Stimulated activated CD4-positive, alpha-beta T cell treated with anti-CD3 and anti-CD28 coated beads, Interleukin-15, amount 100 ng/mL, for 48 hours (primary cell): ENCODE data around the gene ARSK.
A peak's percentile ranks its signal among the peaks of the same experiment; 100 is the strongest.

Experiments
- DNase-seq, 2 donors: peaks; one replicate each; pipeline ENCODE4 v3.0.0-alpha.2; 2020; ENCODE audit warnings: low read depth in 2 of 2

The ARSK gene, protein sequence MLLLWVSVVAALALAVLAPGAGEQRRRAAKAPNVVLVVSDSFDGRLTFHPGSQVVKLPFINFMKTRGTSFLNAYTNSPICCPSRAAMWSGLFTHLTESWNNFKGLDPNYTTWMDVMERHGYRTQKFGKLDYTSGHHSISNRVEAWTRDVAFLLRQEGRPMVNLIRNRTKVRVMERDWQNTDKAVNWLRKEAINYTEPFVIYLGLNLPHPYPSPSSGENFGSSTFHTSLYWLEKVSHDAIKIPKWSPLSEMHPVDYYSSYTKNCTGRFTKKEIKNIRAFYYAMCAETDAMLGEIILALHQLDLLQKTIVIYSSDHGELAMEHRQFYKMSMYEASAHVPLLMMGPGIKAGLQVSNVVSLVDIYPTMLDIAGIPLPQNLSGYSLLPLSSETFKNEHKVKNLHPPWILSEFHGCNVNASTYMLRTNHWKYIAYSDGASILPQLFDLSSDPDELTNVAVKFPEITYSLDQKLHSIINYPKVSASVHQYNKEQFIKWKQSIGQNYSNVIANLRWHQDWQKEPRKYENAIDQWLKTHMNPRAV

DNA sequence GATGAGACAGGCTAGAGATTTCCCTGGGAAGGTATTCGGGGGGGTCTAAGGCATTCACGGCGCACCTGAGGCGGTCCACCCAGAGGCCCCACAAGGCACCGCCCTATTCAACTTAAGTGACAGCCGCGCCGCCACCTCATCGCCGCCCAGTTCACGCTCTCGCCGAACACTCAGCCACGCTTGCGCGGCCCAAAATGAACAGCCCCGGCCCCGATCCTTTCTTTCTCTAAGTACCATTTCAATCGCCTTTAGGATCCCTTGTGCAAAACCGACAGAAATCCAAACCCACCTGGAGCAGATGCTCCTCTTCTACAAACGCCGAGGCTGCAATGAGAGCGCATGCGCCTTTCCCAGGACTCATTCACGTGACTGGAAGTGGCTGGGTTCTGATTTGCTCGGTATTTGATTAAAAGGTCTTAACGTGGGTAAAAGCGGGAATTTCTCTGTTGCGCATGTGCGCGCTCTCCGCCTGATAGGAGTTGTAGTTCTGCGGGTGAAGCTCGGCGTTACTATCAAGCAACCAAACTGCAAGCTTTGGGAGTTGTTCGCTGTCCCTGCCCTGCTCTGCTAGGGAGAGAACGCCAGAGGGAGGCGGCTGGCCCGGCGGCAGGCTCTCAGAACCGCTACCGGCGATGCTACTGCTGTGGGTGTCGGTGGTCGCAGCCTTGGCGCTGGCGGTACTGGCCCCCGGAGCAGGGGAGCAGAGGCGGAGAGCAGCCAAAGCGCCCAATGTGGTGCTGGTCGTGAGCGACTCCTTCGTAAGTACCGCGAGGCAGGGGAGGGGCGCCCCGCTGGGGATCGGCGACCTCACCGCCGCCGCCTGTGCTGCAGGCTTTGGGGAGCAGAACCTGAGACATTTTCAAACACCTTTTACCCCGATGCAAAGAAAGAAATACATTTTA, at the start of gene ARSK, which contains the start of gene SKIC3:
Gene ARSK, plus strand, starts transcription at position 455 of the 902 bp plus-strand sequence. Its CDS starts 178 bp downstream, at position 633.
Gene SKIC3, minus strand, starts transcription at position 331 of the 902 bp plus-strand sequence. CDS start 7,827 bp downstream, outside the sequence.
- peak; percentile 81 to 82 for DNase-seq

DNA sequence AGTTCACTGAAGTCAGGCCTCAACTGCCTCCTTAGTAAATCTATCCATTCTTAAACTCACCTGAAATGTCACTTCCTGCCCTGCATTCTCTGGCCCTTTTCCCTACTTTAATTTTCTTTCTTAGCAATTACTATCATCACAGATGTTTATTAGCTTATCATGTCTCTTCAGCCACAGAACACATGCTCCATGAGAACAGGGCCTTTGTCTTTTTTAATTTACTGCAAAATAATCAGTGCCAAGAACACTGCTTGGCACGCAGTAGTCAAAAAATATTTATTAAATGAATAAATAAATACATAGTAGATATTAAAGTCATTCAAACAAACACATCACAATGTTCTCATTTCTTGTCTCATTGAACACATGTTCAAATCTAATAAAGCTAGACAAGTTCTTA, 46.4 kb upstream of the ARSK start:
- DNase-seq, result no peak

DNA sequence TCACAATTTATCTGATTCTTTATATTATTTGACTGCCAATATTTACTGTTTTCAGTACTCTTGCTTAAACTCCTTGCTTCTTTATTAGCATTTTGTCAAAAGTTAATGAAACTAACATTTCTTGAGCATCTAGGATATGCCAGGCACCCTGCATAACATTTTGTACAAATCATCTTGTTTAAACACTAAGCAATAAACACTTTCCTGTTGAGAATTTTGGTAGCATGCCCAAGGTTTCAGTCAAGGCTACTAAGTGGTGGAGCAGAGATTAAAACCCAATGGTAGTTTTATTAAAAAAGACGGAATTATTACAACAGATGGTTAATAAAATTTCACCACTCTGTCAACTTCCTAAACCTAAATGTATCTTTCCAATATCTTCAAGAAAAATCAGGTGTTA, 43.3 kb upstream of the ARSK start:
- no peak for DNase-seq

DNA sequence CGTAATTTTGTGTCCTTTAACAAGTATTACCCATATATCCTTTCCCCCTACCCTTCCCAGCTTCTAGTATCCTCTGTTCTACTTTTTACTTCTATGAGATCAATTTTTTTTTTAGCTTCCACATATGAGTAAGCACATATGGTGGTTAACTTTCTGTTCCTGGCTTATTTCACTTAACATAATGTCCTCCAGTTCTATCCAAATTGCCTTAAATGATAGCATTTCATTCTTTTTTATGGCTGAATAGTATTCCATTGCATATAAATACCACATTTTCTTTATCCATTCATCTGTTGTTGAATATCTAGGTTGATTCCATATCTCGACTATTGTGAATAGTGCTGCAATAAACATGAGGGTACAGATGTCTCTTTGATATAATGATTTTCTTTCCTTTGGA, 36.5 kb upstream of the ARSK start:
- DNase-seq, result no peak

DNA sequence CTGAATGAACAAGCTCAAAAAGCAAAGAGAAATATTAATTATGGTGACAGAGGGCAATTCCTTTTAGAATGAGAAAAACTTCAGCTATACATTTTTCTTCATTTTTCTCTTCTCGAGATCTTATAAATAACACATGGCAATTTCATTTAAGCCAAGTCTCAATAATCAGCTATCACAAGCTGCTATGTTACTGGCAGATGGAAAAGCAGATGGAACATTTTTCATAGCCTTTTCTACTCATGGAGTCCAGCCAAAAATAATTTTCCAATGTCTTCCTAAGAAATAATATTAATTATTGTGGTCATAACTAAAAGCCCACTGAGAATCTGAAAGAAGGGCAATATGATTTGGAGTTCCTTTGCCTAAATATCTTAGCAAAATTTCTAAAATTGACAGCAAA, 35.8 kb upstream of the ARSK start:
- DNase-seq, result no peak

DNA sequence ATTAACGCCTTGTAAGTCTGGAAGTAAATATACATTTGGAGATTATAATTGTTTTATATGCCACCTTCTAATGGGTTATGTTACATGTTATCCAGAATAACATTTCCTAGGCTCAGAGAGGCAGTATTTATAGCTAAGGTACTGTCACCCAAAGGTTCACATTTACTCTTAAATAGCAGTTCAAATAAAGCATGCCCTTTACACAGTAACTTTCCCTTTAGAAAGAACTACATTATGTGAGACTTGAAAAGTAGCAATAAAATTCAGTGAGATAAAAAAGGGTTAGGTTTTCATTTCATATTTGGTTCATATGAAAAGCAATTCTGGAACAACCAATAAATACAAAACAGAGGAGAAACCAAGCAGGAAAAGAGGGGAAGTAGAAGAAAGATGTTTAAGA, 35.2 kb upstream of the ARSK start:
- no peak for DNase-seq

DNA sequence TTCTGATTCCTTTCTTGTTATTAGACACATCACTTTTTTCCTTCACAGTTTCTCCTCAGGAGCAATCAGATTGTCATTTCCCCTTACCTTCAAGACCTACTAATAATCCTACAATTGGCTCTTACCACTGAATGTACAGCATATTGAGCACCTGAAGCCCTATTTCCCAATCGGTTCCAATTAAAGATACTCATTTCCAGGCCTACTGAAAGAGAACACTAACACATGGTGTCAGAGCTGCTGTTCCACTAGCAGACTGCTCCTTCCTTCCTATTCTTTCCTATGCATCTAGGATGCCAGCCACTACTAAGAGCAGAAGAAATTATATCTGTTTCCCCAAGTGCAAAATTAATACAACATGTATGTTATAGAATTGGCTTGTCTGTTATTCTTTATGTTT, 34.7 kb upstream of the ARSK start:
- DNase-seq, result no peak

DNA sequence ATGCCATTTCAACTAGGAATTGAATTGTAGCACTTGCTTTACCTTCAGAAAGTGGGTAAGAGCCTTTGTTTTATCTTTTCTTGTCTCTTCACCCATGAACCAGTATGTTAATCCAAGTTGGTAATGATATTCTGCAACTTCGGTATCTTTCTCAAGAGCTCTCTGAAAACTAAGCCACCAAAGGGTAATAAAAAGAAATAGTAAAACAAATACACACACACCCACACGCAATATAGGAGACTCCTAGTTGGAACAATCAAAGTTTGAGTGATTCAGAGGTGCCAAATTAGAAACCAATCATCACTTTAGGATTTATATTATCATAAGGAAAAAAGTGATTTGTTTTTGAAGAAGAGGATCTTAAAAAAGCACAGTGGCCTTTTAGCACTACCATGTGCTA, 30.5 kb upstream of the ARSK start:
- no peak for DNase-seq

DNA sequence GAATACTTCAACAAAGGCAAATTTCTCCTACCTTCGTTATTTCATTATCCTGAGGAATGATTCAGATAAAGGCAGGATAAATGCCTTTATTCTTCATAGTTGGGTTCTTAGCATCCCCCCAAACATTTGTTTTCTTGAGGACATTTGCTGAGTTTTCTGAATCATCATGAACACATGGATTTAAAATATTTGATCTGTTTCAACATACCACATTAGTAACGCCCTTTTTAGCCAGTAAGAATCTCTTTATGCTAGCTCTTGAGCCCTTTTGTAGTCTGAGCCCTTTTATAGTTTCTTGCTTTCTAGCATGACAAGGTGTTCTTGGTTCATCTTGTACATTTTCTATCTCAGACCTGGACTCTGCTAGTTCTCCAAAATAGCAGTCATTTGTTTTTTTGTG, 28.0 kb upstream of the ARSK start:
- no peak for DNase-seq

DNA sequence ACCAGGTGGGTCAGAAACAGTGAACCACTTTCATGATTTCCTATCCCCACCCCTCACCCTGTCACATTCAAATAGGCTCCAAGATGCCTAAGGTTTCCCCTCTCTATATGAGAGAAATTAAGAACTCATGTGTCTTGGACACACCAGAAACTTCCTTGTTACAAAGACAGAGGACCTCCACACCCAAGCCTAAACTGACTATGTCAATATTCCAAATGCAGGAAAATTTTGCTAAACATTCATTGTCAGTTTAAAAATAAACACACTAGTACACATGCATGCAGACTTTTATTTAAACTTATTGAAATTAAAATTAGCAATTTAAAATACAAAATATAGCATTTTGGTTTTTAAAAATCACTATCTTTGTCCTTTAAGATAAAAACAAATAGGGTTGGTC, 26.3 kb upstream of the ARSK start:
- no peak for DNase-seq

DNA sequence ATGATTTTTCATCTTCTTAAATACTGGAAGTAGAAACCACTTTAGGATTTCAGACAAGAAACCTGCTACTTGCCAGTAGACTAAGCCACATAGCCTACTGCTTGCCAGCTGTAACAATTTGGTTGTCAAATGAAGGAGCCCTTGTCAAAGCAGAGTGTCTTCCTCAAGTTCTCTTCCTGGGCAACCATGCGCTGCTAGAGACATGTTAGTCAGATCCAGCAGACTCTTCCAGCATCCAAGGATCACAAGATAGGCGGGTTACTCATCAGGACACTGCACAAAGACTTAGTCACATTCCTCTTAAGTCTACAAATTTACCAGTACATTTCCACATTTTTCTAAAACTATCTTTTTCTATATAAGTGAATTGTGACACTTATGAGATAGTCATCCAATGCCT, 24.5 kb upstream of the ARSK start:
- no peak for DNase-seq

DNA sequence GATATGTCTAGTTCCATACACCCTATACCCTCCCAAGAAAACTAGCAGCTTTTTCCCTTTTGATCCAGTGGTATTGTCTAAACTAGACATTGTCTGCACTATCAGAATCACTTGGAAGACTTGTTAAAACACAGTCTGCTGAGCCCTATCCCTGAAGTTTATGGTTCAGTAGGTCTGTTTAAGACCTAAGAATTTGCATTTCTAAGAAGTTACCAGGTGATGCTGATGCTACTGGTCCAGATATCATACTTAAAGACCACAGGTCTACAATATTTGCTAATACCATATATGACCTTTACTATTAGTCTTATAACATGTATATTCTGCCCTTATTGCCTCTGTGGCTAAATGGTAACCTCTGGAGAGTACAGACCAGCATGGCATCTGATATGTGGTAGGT, 23.4 kb upstream of the ARSK start:
- no peak for DNase-seq

DNA sequence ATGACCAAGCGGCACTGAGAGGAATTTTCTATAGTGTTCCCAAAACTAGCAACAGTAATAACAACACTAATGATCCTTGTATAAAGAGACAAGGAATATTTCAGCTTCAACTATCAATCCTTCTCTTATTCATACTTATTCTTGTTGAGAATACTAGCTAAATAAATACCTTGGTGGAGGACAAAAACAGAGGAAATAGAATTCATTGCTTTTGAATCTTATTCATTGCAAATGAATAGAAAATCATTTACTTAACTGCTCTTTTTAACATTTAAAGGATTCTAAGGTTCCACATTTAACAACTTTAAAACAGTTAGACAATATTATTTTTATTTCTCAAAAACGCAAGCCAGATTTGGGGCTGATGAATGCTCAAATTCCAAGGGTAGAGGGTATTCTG, 22.5 kb upstream of the ARSK start:
- DNase-seq, result no peak

DNA sequence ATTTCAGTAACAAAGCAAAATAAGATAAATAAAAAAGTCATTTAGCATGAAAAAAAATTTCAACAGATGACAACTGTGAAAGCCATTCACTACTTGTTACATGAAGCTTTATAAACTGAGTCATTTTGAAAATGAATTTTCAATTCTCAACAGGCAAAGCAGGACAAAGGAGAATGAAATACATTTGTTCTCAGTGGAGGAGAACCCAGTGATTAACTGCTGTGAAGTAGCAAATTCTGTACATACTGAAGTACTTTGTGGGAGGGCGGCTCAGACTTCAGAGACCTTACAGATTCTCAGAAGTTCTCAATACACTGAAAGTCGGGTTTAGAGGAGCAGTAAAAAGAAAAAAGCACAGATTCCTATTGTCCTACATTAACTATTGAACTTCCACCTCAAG, 21.8 kb upstream of the ARSK start:
- no peak for DNase-seq

DNA sequence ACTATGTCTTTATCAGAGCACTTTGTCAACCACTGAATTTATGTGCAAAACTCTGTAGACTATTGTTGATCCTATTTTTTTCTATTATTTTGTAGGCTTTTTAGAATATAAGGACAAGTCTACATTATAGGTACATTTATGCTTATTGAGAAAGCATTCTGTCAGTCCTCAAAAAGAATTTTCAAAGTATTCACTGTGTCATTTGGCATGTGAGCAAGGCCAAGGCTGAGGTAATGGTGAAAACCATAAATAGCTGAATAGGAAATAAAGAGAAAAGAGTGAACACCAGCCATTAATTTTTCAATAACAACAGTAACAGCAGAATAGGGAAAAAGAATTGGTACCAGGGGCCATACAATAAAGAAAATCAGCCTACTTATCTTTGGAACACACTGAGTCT, 21.1 kb upstream of the ARSK start:
- DNase-seq, result no peak

DNA sequence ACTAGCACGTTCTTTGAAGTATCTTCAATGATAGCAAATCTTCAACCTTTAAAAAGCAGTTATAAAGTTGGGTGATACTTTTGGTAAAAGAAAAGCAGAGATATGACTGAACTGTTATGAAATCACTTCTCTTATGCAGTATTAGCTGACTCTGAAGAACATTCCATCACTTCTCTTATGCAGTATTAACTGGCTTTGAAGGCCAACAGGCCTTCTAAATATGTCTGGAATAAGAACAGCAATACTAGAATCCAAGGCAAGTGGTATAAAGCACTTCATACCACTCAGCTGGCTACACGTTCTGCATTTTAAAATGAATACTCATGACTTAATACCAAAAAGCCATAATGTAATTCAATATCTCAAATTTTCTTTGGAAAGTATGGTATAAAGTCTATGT, 17.4 kb upstream of the ARSK start:
- no peak for DNase-seq

DNA sequence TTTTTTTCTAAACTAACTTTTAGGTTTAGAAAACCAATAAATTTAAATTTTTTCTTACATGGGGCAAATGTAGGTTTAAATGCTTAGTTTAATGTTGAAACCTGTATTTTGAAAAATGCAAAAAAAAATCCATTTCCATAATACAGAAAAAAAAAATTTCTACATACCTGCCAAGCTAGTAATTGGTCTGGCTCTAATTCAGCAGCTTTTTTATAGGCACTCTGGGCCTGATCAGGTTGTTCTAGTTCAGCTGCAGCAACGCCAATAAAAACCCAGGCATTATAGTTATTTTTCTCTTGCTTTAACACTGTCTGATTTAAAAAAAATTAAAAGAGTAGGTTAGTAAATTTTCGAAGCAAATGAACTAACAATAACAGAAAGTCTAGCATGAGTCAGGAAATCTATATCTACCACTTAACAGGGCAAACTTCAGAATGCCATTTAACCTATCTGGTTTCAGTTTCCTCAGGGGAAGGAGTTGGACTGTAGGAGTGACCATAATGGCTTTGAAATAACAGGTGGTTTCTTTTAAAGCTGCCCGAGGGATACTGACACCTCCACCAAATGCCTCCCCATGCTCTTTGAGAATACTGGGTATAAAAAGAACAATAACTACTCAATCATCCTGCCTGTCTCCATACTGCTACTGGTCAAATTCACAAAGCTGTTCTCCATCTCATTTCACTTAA, 11.7 kb upstream of the ARSK start:
- no peak for DNase-seq

DNA sequence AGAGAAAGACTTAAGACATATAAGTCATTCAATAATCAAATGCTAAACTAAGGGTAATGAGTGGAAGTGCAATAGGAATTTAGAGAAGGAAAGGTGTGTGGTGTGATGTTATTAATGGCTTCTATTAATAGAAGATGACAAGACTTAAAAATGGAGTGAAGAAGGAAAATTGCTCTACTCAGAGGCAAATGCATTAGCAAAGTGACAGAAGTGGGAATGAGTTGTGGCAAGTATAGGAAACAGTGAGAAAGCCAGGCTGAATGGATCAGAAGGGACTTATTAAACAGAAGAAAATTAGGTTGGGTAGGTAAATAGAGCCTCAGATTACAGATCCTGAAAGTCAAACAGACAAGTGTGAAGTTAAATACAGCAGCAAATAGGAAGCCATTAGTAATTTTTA, 5.9 kb upstream of the ARSK start:
- no peak for DNase-seq

DNA sequence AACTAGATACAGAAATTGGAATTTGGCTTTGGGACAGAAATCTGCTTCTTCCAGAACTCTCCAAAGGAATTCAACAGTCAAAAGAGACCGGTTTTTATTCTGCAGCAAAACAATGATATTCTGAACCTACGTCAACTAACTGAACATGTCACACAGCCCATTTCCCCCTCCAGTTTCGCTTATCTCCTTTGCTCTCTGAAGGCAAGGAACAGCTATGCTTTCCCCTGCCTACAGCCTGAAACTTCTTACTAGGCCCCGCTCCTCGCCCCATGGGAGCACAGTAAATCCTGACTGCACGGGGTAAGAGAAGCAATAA, 612 bp upstream of the ARSK start:
- no peak for DNase-seq

DNA sequence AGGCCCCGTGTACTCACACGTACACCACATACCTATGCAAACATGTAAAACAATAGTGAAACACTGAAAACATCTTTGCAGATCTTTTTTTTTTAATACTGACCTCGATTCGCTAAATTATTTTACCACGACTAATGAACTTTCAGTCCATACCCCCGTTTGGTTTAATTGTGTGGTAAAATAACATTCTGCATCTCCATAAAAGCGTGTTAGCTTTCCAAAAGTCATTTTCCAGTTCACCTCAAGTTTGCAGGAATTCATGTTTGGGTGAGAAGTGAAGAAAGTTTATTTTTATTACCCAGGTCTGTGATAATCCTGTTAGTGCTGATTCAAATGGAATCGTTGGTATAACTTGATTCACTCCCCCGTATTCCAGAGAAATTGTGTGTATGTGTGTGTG, 652 bp downstream of the ARSK start:
- no peak for DNase-seq

DNA sequence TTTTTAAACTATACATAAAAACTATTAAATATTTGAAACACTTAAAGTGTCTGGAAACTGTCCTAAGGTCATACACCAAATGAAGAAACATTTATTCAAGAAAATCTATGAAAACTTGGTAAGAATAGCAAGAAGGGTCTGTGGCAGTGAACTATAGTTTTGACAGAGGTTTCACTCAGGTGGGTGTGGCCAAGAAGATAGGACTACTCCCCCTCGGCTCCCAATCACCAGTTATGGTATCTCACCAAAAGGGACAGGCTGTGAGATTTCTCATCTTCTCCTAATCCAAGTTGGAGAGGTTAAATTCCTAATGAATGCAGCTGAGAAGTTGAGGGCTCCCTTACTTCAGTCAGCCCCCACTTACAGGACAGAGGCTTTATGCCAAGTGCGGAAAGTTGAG, 2.9 kb downstream of the ARSK start:
- DNase-seq, result peak in 1 of 2 donors; percentile 1

DNA sequence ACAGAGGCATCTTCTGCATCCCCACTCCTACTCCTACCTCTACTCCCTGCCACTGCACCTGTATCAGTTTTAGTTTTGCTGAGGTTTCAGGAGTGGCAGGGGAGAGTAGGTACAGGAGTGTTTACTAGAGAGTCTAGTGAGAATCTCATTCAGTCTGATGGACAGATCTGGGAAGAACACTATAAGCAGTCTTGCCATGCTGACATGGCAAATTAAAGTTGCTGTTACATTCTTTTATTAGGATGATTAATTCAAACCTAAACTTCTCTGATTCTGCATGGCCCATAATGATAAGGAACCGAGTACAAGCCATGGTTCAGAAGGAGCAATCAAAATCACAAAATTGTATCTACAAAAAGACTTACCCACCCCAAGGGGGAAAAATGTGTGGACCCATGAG, 7.4 kb downstream of the ARSK start:
- DNase-seq, result no peak
